Measurements from ENCODE around the gene LMNA. TPM values are rescaled to one million over a fixed set of nuclear protein-coding genes. Genes with fewer than 3 reads are reported as not detected.

Gene LMNA
- total RNA-seq, 2 donors from 2014 or later: 740 to 804 TPM

GRCh38 chr1:156075162-156075561 is 39.3 kb upstream of the LMNA start:
- no peak overlapping the region for H3K4me3 ChIP-seq
- no peaks in the 10 kb centered on the region for H3K36me3 ChIP-seq
- no peak for TF ChIP-seq CTCF (IDR thresholded peaks at IDR 0.05)
- no peaks in the 10 kb centered on the region for H3K4me1 ChIP-seq (ENCODE audit: control insufficient read depth in 1 of 2, low read depth in 2 of 2)
- no peak overlapping the region for H3K27ac ChIP-seq
- no peaks in the 10 kb centered on the region for H3K9me3 ChIP-seq
- ATAC-seq (ENCODE audit: insufficient number of reproducible peaks, low FRiP score, low read depth) (no peak), DNase-seq (ENCODE audit: low spot score) (no peak)
- H3K27me3 ChIP-seq (replicated peaks; ENCODE audit: insufficient read depth): no peaks in the 10 kb centered on the region

- no peak overlapping the region for H3K4me3 ChIP-seq
- no peak overlapping the region for H3K27ac ChIP-seq
- ATAC-seq (ENCODE audit: insufficient number of reproducible peaks, low FRiP score, low read depth) (no peak), DNase-seq (ENCODE audit: low spot score) (no peak)
- H3K27me3 ChIP-seq (replicated peaks; ENCODE audit: insufficient read depth): no peaks in the 10 kb centered on the region
- no peaks in the 10 kb centered on the region for H3K36me3 ChIP-seq
- no peaks in the 10 kb centered on the region for H3K4me1 ChIP-seq (ENCODE audit: control insufficient read depth in 1 of 2, low read depth in 2 of 2)
- no peak for TF ChIP-seq CTCF (IDR thresholded peaks at IDR 0.05)
- no peaks in the 10 kb centered on the region for H3K9me3 ChIP-seq
Observed at GRCh38 chr1:156075775-156076204, 38.7 kb upstream of the LMNA start.

GRCh38 chr1:156076609-156077429 is 37.7 kb upstream of the LMNA start:
- H3K4me1 ChIP-seq (ENCODE audit: control insufficient read depth in 1 of 2, low read depth in 2 of 2): peaks cover under 1 to 5% of the 10 kb centered on the region in 2 donors
- H3K27me3 ChIP-seq (replicated peaks; ENCODE audit: insufficient read depth): no peaks in the 10 kb centered on the region
- H3K27ac ChIP-seq: no peak overlapping the region
- no peaks in the 10 kb centered on the region for H3K9me3 ChIP-seq
- ATAC-seq (ENCODE audit: insufficient number of reproducible peaks, low FRiP score, low read depth) (no peak), DNase-seq (ENCODE audit: low spot score) (no peak)
- H3K4me3 ChIP-seq: peak overlapping the region; percentile 53
- no peak for TF ChIP-seq CTCF (IDR thresholded peaks at IDR 0.05)
- no peaks in the 10 kb centered on the region for H3K36me3 ChIP-seq

GRCh38 chr1:156077430-156077760 is 37.1 kb upstream of the LMNA start:
- H3K27ac ChIP-seq: no peak overlapping the region
- ATAC-seq (ENCODE audit: insufficient number of reproducible peaks, low FRiP score, low read depth) (no peak), DNase-seq (ENCODE audit: low spot score) (no peak)
- no peaks in the 10 kb centered on the region for H3K9me3 ChIP-seq
- no peak for TF ChIP-seq CTCF (IDR thresholded peaks at IDR 0.05)
- no peaks in the 10 kb centered on the region for H3K36me3 ChIP-seq
- H3K27me3 ChIP-seq (replicated peaks; ENCODE audit: insufficient read depth): no peaks in the 10 kb centered on the region
- no peak overlapping the region for H3K4me3 ChIP-seq
- peaks cover 4 to 10% of the 10 kb centered on the region in 2 donors for H3K4me1 ChIP-seq (ENCODE audit: control insufficient read depth in 1 of 2, low read depth in 2 of 2)

GRCh38 chr1:156078728-156079127 is 35.8 kb upstream of the LMNA start:
- no peaks in the 10 kb centered on the region for H3K9me3 ChIP-seq
- ATAC-seq (ENCODE audit: insufficient number of reproducible peaks, low FRiP score, low read depth) (no peak), DNase-seq (ENCODE audit: low spot score) (no peak)
- H3K36me3 ChIP-seq: no peaks in the 10 kb centered on the region
- no peak overlapping the region for H3K27ac ChIP-seq
- no peak overlapping the region for H3K4me3 ChIP-seq
- no peak for TF ChIP-seq CTCF (IDR thresholded peaks at IDR 0.05)
- no peaks in the 10 kb centered on the region for H3K27me3 ChIP-seq (replicated peaks; ENCODE audit: insufficient read depth)
- peaks cover 4 to 19% of the 10 kb centered on the region in 2 donors for H3K4me1 ChIP-seq (ENCODE audit: control insufficient read depth in 1 of 2, low read depth in 2 of 2)
